ENCODE data around the gene PIK3C2G. TPM values are rescaled to one million over a fixed set of nuclear protein-coding genes. Genes with fewer than 3 reads are reported as not detected.

Gene PIK3C2G
- total RNA-seq, 1 experiment from 2014 or later: not detected

DNA sequence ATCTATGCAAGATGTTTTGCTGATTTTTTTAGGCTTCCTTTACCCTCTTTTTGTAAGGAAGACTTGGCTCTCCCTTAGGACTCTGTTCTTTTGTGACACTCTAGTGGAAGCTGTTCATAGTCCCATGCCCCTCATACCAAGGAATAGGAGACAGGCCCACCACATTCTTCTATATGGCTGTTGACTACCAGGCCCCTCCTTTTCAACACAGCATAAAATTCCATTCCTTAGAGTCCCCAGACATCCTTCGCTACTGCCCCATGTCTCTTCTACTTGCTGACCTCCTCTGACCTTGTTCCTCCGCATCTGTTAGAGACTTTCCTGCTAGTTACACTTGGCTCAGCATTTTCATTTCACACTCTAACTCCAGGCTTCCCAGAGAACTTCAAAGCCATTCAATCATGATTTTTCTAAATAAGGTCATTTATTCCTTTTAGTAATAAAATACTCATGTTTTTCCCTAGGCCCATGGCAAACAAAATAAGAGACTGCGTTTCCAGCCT is 9.7 kb downstream of the PIK3C2G start:
- no peak overlapping the region for H3K4me3 ChIP-seq (ENCODE audit: low read depth in 2 of 2, low read length in 2 of 2)
- DNase-seq (ENCODE audit: low read depth, low spot score): no peak

DNA sequence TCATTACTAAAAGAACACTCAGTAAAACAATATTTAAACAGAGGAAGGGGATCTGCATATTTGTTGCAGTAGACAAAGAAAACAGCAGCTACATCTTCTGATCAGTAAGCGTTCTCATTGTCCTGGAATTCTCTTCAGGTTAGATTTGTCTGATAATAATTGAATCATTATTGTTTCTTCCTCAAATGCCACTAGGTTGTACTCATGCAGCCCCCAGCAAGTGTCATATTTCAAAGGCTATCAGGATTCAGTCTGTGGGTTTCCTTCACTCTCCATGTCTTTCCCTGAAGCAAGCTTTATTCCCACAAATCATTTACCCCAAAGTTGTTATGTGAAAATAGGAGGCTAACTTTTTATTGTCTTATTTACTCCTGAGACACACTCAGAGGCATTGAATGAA is 14.7 kb downstream of the PIK3C2G start:
- TF ChIP-seq POLR2AphosphoS5 (IDR thresholded peaks at IDR 0.05; ENCODE audit: low read depth, low read length) (no peak), SIN3A (IDR thresholded peaks at IDR 0.05; ENCODE audit: borderline replicate concordance, insufficient read depth, low read depth, low read length) (no peak), TCF7L2 (IDR thresholded peaks at IDR 0.05; ENCODE audit: low read depth, low read length) (no peak)
- TF ChIP-seq, protein P1, sequence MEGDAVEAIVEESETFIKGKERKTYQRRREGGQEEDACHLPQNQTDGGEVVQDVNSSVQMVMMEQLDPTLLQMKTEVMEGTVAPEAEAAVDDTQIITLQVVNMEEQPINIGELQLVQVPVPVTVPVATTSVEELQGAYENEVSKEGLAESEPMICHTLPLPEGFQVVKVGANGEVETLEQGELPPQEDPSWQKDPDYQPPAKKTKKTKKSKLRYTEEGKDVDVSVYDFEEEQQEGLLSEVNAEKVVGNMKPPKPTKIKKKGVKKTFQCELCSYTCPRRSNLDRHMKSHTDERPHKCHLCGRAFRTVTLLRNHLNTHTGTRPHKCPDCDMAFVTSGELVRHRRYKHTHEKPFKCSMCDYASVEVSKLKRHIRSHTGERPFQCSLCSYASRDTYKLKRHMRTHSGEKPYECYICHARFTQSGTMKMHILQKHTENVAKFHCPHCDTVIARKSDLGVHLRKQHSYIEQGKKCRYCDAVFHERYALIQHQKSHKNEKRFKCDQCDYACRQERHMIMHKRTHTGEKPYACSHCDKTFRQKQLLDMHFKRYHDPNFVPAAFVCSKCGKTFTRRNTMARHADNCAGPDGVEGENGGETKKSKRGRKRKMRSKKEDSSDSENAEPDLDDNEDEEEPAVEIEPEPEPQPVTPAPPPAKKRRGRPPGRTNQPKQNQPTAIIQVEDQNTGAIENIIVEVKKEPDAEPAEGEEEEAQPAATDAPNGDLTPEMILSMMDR (IDR thresholded peaks at IDR 0.05): no peak
- TF ChIP-seq, protein P2, sequence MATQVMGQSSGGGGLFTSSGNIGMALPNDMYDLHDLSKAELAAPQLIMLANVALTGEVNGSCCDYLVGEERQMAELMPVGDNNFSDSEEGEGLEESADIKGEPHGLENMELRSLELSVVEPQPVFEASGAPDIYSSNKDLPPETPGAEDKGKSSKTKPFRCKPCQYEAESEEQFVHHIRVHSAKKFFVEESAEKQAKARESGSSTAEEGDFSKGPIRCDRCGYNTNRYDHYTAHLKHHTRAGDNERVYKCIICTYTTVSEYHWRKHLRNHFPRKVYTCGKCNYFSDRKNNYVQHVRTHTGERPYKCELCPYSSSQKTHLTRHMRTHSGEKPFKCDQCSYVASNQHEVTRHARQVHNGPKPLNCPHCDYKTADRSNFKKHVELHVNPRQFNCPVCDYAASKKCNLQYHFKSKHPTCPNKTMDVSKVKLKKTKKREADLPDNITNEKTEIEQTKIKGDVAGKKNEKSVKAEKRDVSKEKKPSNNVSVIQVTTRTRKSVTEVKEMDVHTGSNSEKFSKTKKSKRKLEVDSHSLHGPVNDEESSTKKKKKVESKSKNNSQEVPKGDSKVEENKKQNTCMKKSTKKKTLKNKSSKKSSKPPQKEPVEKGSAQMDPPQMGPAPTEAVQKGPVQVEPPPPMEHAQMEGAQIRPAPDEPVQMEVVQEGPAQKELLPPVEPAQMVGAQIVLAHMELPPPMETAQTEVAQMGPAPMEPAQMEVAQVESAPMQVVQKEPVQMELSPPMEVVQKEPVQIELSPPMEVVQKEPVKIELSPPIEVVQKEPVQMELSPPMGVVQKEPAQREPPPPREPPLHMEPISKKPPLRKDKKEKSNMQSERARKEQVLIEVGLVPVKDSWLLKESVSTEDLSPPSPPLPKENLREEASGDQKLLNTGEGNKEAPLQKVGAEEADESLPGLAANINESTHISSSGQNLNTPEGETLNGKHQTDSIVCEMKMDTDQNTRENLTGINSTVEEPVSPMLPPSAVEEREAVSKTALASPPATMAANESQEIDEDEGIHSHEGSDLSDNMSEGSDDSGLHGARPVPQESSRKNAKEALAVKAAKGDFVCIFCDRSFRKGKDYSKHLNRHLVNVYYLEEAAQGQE (IDR thresholded peaks at IDR 0.05; ENCODE audit: insufficient read depth in 1 of 2, low read depth in 2 of 2, low read length in 1 of 2): no peak
- no peaks in the 10 kb centered on the region for H3K36me3 ChIP-seq (ENCODE audit: control insufficient read depth, insufficient read depth, low read length)
- in situ Hi-C loops (cut with HindIII; ENCODE audit: low pct_unique_long_range_greater_than_20kb, low sequenced_read_pairs): no loop called here
- intact Hi-C loops (cut with micrococcal nuclease; ENCODE audit: unreplicated experiment): no loop called here
- ATAC-seq (no peak), DNase-seq (ENCODE audit: low read depth, low spot score) (no peak)
- no peaks in the 10 kb centered on the region for H3K27me3 ChIP-seq (ENCODE audit: control insufficient read depth, insufficient read depth, low read length)
- ChIA-PET POLR2A (no interaction called here), CTCF (no interaction called here)
- no peaks in the 10 kb centered on the region for H3K9me3 ChIP-seq (ENCODE audit: control insufficient read depth, insufficient read depth, low read depth, low read length)
- no peak overlapping the region for H3K27ac ChIP-seq (ENCODE audit: low read length)
- BruUV-seq (replicated peaks): no TSS peak
- H3K4me3 ChIP-seq (ENCODE audit: low read depth in 2 of 2, low read length in 2 of 2): no peak overlapping the region
- H3K4me1 ChIP-seq (ENCODE audit: control insufficient read depth, insufficient read depth, low read length): no peaks in the 10 kb centered on the region

More for the DNA sequence above, 9.7 kb downstream of the PIK3C2G start:
- POLR2A ChIA-PET: no interaction called here
- TF ChIP-seq POLR2AphosphoS5 (IDR thresholded peaks at IDR 0.05; ENCODE audit: low read depth, low read length): no peak
- no peak for TF ChIP-seq TCF7L2 (IDR thresholded peaks at IDR 0.05; ENCODE audit: low read depth, low read length)
- TF ChIP-seq, protein P1 (IDR thresholded peaks at IDR 0.05): no peak
- no peak for TF ChIP-seq SIN3A (IDR thresholded peaks at IDR 0.05; ENCODE audit: borderline replicate concordance, insufficient read depth, low read depth, low read length)
- TF ChIP-seq, protein P2 (IDR thresholded peaks at IDR 0.05; ENCODE audit: insufficient read depth in 1 of 2, low read depth in 2 of 2, low read length in 1 of 2): no peak
- CTCF ChIA-PET: no interaction called here
- no peak for ATAC-seq
- no peaks in the 10 kb centered on the region for H3K36me3 ChIP-seq (ENCODE audit: control insufficient read depth, insufficient read depth, low read length)
- H3K4me1 ChIP-seq (ENCODE audit: control insufficient read depth, insufficient read depth, low read length): no peaks in the 10 kb centered on the region
- intact Hi-C loops (cut with micrococcal nuclease; ENCODE audit: unreplicated experiment) (no loop called here), in situ Hi-C loops (cut with HindIII; ENCODE audit: low pct_unique_long_range_greater_than_20kb, low sequenced_read_pairs) (no loop called here)
- no peak overlapping the region for H3K27ac ChIP-seq (ENCODE audit: low read length)
- H3K9me3 ChIP-seq (ENCODE audit: control insufficient read depth, insufficient read depth, low read depth, low read length): no peaks in the 10 kb centered on the region
- BruUV-seq (replicated peaks): no TSS peak
- H3K27me3 ChIP-seq (ENCODE audit: control insufficient read depth, insufficient read depth, low read length): no peaks in the 10 kb centered on the region
